ENCODE results near the gene AUH.

GRCh38 chr9:91188719-91189590 is 172.8 kb downstream of the AUH start:
- TF ChIP-seq POLR2A (IDR thresholded peaks at IDR 0.05) (no peak), CTCF (IDR thresholded peaks at IDR 0.05) (no peak), POLR2AphosphoS5 (IDR thresholded peaks at IDR 0.05) (no peak)
